Right atrium auricular region (tissue), 2 donors: ENCODE results near the gene ZNF185. TPM values are rescaled to one million over a fixed set of nuclear protein-coding genes. Genes with fewer than 3 reads are reported as not detected.
"Not testable (repeated sequence)": the region's sequence is repeated elsewhere in the genome, so short reads cannot be mapped to it uniquely, and the experiment has no call there.

Source experiments
- DNase-seq: peaks from one replicate; pipeline ENCODE4 v3.0.0-alpha.2; 2019; ENCODE audit warnings: low spot score
- H3K27ac ChIP-seq, 2 donors: fragments of 200-600 bp; sonication (generic); 1 replicate in 1 of 2; 2 replicates in 1 of 2; pipeline ENCODE4 v1.5.1; 2016 to 2019
- H3K27me3 ChIP-seq, 2 donors: fragments of 200-600 bp; sonication (generic); one replicate each; pipeline versions ENCODE4 v1.5.1 to v1.6.0; 2017 to 2019
- H3K36me3 ChIP-seq: fragments of 200-600 bp; sonication (generic); one replicate; pipeline ENCODE4 v1.5.1; 2016
- H3K4me1 ChIP-seq, 2 donors: fragments of 200-600 bp; sonication (generic); one replicate each; pipeline versions ENCODE4 v1.5.1 to v1.6.0; 2017 to 2019
- H3K4me3 ChIP-seq, 2 donors: fragments of 200-600 bp; sonication (generic); 1 replicate in 1 of 2; 2 replicates in 1 of 2; pipeline ENCODE4 v1.5.1; 2017 to 2019; ENCODE audit warnings: mild to moderate bottlenecking in 1 of 2, moderate library complexity in 1 of 2
- H3K9me3 ChIP-seq, 2 donors: fragments of 200-600 bp; sonication (generic); one replicate each; pipeline ENCODE4 v1.5.1; 2019
- total RNA-seq, 2 donors: library from RNA; depleted of rRNA; stranded (reverse); fragments of >200 nt; gene quantifications; one replicate each; pipeline ENCODE4 v1.1.0, GENCODE V29; 2016
- TF ChIP-seq, protein P1 (sequence below), 2 donors: fragments of 200-600 bp; sonication (generic); IDR thresholded peaks; one replicate each; pipeline ENCODE4 v1.5.1; 2019; ENCODE audit warnings: antibody characterized with exemption in 2 of 2

ZNF185 gene
- total RNA-seq, 2 donors from 2014 or later: 1.3 to 2.0 TPM

DNA sequence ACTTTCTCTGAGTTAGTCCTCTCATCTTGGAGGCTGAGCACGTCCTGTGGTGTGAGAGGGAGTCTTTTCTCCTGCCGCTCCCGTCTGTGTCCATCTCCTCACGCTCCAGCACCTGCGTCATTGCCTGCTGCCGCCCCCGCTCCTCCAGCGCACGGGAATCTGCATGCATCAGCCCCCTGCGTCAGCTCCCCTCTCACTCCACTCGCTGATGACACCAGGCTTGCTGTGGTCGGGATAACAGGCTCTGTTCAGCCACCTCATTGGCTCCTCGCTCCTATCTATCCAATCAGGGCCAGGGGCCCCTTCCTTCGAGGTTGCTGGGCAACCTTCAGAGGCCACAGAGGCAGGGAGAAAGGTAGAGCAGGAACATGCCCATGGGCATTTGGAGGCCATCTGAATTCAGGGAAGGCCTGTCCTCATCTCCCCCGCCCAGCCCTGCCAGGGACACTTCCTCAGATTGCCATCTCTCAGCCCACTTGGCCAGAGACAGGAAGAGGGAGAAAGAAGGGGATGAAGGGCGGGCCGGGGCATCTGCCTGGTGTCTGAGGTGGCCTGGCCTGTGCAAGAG is 9.3 kb downstream of the ZNF185 start:
- TF ChIP-seq, protein P1, sequence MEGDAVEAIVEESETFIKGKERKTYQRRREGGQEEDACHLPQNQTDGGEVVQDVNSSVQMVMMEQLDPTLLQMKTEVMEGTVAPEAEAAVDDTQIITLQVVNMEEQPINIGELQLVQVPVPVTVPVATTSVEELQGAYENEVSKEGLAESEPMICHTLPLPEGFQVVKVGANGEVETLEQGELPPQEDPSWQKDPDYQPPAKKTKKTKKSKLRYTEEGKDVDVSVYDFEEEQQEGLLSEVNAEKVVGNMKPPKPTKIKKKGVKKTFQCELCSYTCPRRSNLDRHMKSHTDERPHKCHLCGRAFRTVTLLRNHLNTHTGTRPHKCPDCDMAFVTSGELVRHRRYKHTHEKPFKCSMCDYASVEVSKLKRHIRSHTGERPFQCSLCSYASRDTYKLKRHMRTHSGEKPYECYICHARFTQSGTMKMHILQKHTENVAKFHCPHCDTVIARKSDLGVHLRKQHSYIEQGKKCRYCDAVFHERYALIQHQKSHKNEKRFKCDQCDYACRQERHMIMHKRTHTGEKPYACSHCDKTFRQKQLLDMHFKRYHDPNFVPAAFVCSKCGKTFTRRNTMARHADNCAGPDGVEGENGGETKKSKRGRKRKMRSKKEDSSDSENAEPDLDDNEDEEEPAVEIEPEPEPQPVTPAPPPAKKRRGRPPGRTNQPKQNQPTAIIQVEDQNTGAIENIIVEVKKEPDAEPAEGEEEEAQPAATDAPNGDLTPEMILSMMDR (IDR thresholded peaks at IDR 0.05): no peak
- Histone ChIP-seq H3K4me1 (no peaks in the 10 kb centered on the region), H3K4me3 (no peak overlapping the region), H3K36me3 (no peaks in the 10 kb centered on the region), H3K27me3 (no peaks in the 10 kb centered on the region), H3K27ac (no peak overlapping the region), H3K9me3 (no peaks in the 10 kb centered on the region)
- no peak for DNase-seq

DNA sequence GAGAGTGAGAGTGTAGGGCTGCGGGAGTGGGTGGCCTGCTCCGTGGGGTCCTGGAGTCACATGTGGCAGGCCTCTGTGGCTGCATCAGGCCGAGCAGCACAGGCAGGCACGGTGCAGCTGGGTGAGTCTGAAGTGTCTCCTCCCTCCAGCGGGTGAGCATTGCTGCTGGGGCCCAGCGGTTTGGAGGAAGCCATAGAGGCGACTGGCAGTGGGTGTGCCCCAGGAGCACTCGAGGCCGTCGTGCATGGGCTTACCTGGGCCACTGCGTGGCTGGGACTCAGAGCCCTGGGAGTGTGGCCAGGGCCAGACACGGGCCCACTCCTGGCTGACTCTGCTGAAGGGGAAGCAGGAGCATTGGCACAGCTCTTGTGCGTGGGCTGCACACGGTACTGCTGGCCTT is 10.6 kb downstream of the ZNF185 start:
- DNase-seq: no peak
- TF ChIP-seq, protein P1 (IDR thresholded peaks at IDR 0.05): no peak
- no peaks in the 10 kb centered on the region for H3K27me3 ChIP-seq

DNA sequence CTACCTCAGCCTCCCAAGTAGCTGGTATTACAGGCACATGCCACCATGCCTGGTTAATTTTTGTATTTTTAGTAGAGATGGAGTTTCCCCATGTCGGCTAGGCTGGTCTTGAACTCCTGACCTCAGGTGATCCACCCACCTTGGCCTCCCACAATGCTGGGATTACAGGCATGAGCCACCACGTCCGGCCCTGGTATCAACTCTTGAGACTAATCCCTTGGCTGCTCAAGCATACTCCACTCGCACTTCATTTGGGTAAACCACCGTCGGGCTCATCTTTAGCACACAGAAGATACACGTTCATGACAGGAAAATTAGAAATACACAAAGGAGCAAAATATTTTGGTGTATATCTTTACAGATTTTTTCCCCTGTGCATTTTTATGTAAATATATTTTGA is 12.2 kb downstream of the ZNF185 start:
- not testable (repeated sequence) for H3K36me3 ChIP-seq, H3K27me3 ChIP-seq, H3K9me3 ChIP-seq, H3K27ac ChIP-seq, H3K4me1 ChIP-seq, H3K4me3 ChIP-seq, DNase-seq

More for the DNA sequence above, 10.6 kb downstream of the ZNF185 start:
- no peak overlapping the region for H3K4me3 ChIP-seq
- H3K9me3 ChIP-seq: no peaks in the 10 kb centered on the region
- no peaks in the 10 kb centered on the region for H3K36me3 ChIP-seq
- H3K27ac ChIP-seq: no peak overlapping the region
- H3K4me1 ChIP-seq: no peaks in the 10 kb centered on the region

DNA sequence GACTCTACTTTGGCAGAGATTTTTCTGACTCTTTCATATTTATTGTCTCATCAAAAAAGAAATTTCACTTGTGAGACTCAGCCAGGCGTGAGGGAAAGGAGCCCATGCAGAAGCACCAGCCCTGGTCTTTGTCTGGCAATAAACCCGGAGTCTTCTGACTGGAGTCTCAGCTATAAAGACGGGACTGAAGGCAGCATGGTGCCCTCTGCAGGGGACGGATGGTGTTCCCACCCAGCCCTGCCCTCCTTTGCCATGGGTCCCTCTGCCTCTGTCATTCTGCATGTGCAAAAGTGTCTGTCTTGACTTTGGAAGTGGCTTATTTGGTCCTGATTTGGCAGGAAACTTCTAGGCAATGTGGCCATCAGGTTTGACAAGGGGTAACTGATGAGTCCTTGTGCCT is 14.2 kb downstream of the ZNF185 start:
- DNase-seq: no peak
- H3K9me3 ChIP-seq: no peaks in the 10 kb centered on the region
- H3K4me3 ChIP-seq: no peak overlapping the region
- H3K27me3 ChIP-seq: no peaks in the 10 kb centered on the region
- TF ChIP-seq, protein P1 (IDR thresholded peaks at IDR 0.05): no peak
- H3K36me3 ChIP-seq: no peaks in the 10 kb centered on the region
- no peak overlapping the region for H3K27ac ChIP-seq
- no peaks in the 10 kb centered on the region for H3K4me1 ChIP-seq

DNA sequence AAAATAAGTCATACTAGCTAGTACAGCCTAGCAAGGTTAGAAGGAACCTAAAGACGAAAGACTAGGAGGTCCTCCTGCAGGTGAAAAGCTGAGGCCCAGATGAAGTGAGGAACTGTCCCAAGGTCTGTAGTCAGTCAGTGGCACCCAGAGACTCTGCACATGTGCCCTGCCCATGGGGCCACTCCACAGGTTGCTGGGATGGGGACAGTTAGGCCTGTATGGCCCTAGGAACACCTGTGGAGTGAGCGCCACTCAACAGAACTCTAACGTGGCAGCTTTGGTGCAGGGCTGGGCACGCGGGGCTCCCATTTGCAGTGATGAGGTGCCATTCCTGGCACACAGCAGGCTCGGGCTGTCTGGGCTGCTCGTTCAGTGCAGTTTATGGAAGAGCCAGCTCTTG is 14.8 kb downstream of the ZNF185 start:
- DNase-seq: no peak
- Histone ChIP-seq H3K36me3 (no peaks in the 10 kb centered on the region), H3K27ac (no peak overlapping the region), H3K4me1 (no peaks in the 10 kb centered on the region), H3K27me3 (no peaks in the 10 kb centered on the region), H3K4me3 (no peak overlapping the region), H3K9me3 (no peaks in the 10 kb centered on the region)
- TF ChIP-seq, protein P1 (IDR thresholded peaks at IDR 0.05): no peak

DNA sequence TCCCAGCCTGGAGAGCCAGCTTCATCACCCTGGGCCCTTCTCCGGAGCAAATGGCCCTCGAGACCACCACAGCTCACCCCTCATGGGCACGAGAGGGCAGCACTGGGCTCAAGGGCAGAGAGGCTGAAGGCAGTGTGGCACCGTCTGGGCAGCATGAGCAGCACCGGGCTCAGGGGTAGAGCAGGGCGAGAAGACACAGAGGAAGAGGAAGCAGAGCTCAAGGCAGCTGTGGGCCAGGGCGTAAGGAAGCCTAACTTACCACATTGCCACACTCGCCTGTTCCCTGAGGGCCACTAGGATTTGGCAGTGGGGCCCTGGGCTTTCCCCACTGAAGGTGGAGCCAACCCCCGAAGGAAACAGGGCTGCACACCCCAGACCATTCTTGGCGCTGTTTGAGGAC is 15.5 kb downstream of the ZNF185 start:
- no peaks in the 10 kb centered on the region for H3K9me3 ChIP-seq
- DNase-seq: no peak
- TF ChIP-seq, protein P1 (IDR thresholded peaks at IDR 0.05): no peak
- H3K4me1 ChIP-seq: no peaks in the 10 kb centered on the region
- H3K36me3 ChIP-seq: no peaks in the 10 kb centered on the region
- H3K27me3 ChIP-seq: no peaks in the 10 kb centered on the region
- no peak overlapping the region for H3K4me3 ChIP-seq
- no peak overlapping the region for H3K27ac ChIP-seq
